Vein endothelial cell (primary cell): ENCODE results near the gene HSD11B2. TPM values are rescaled to one million over a fixed set of nuclear protein-coding genes. Genes with fewer than 3 reads are reported as not detected.

Experiments used
- small RNA-seq: library from RNA; depleted of rRNA; stranded (forward); fragments of <200 nt; gene quantifications from one replicate; pipeline ENCODE3, GENCODE V24; 2012
- total RNA-seq: library from RNA; depleted of rRNA; stranded (reverse); fragments of >200 nt; gene quantifications from 2 replicates; pipeline ENCODE4 v1.2.3, GENCODE V29; 2012

Gene HSD11B2
- total RNA-seq = 0.10 and 0.65 TPM in 2 replicates

GRCh38 chr16:67430977-67431774, at the start of gene HSD11B2:
TSS of gene HSD11B2 (plus strand) at chr16:67431121. CDS start at chr16:67431249, 128 bp downstream.

GRCh38 chr16:67393111-67393787, 37.7 kb upstream of the HSD11B2 start, which contains the start of gene TPPP3:
TSS of gene TPPP3 (minus strand) at chr16:67393498. CDS start at chr16:67391111, 2,387 bp downstream.

GRCh38 chr16:67415872-67416793, 14.8 kb upstream of the HSD11B2 start, which contains the start of gene ZDHHC1:
TSS of gene ZDHHC1 (minus strand) at chr16:67416477. CDS start at chr16:67407775, 8,702 bp downstream.

GRCh38 chr16:67480833-67481560, 50.1 kb downstream of the HSD11B2 start, which contains the start of gene ATP6V0D1:
TSS of gene ATP6V0D1 (minus strand) at chr16:67481157. CDS start at chr16:67481086, 71 bp downstream.

GRCh38 chr16:67483150-67483549, 52.2 kb downstream of the HSD11B2 start, which contains the start of gene AGRP:
TSS of gene AGRP (minus strand) at chr16:67483547. CDS start at chr16:67483398, 149 bp downstream.

Small RNA genes lying within 50 kb of the gene (small RNA-seq; reads per million reads assigned to genes)
- not detected for gene RNU1-123P

Other genes starting within 250 kb of the HSD11B2 start
- gene MATCAP1, start 247.2 kb upstream of the HSD11B2 start, total RNA-seq = 14.1 and 18.3 TPM in 2 replicates
- gene EXOC3L1, start 241.0 kb upstream of the HSD11B2 start, total RNA-seq = 4.2 and 4.9 TPM in 2 replicates
- gene E2F4, start 239.0 kb upstream of the HSD11B2 start, total RNA-seq = 115 and 125 TPM in 2 replicates
- gene ELMO3, start 232.0 kb upstream of the HSD11B2 start, total RNA-seq = 0.76 and 1.3 TPM in 2 replicates
- gene TMEM208, start 204.0 kb upstream of the HSD11B2 start, total RNA-seq = 16.0 and 24.3 TPM in 2 replicates
- gene FHOD1, start 183.6 kb upstream of the HSD11B2 start, total RNA-seq = 30.7 and 41.8 TPM in 2 replicates
- gene SLC9A5, start 182.1 kb upstream of the HSD11B2 start, total RNA-seq = 0.86 and 1.6 TPM in 2 replicates
- 16.5 and 23.8 TPM in 2 replicates for gene PLEKHG4, start 151.6 kb upstream of the HSD11B2 start, total RNA-seq
- gene KCTD19, start 104.4 kb upstream of the HSD11B2 start, total RNA-seq = under 0.01 and 0.33 TPM in 2 replicates
- gene LRRC36, start 104.3 kb upstream of the HSD11B2 start, total RNA-seq = 0.29 TPM in 1 of 2 replicates, not detected in the other
- gene TPPP3, start 37.6 kb upstream of the HSD11B2 start, total RNA-seq = not detected in 2 replicates
- gene ZDHHC1, start 14.6 kb upstream of the HSD11B2 start, total RNA-seq = 8.5 and 13.1 TPM in 2 replicates
- 114 and 123 TPM in 2 replicates for gene ATP6V0D1, start 50.0 kb downstream of the HSD11B2 start, total RNA-seq
- gene AGRP, start 52.4 kb downstream of the HSD11B2 start, total RNA-seq = not detected in 2 replicates
- 57.8 and 62.6 TPM in 2 replicates for gene RIPOR1, start 97.7 kb downstream of the HSD11B2 start, total RNA-seq
- 32.7 and 34.2 TPM in 2 replicates for gene CTCF, start 131.4 kb downstream of the HSD11B2 start, total RNA-seq
- gene CARMIL2, start 214.0 kb downstream of the HSD11B2 start, total RNA-seq = 0.67 and 1.3 TPM in 2 replicates
- 25.4 and 28.4 TPM in 2 replicates for gene ACD, start 229.1 kb downstream of the HSD11B2 start, total RNA-seq
- gene PARD6A, start 229.8 kb downstream of the HSD11B2 start, total RNA-seq = 1.3 and 2.2 TPM in 2 replicates
- 9.6 and 21.2 TPM in 2 replicates for gene ENKD1, start 235.6 kb downstream of the HSD11B2 start, total RNA-seq
- gene C16orf86, start 235.7 kb downstream of the HSD11B2 start, total RNA-seq = 2.0 and 2.4 TPM in 2 replicates